GM18858 (cell line): ENCODE measurements around the gene ADAMTS16.

Experiments
- ATAC-seq: cut with Tn5 transposase; IDR thresholded peaks from one replicate; pipeline ENCODE4 v1.9.1; 2021; ENCODE audit not compliant: unreplicated experiment

The ADAMTS16 gene

GRCh38 chr5:5276951-5277517 lies 136.9 kb downstream of the ADAMTS16 start:
- ATAC-seq: no peak

GRCh38 chr5:5278201-5278814 lies 138.2 kb downstream of the ADAMTS16 start:
- ATAC-seq: no peak

GRCh38 chr5:5278815-5279381 lies 138.8 kb downstream of the ADAMTS16 start:
- ATAC-seq: no peak

GRCh38 chr5:5285906-5286305 lies 145.8 kb downstream of the ADAMTS16 start:
- no peak for ATAC-seq

GRCh38 chr5:5287419-5287818 lies 147.3 kb downstream of the ADAMTS16 start:
- no peak for ATAC-seq

DNA sequence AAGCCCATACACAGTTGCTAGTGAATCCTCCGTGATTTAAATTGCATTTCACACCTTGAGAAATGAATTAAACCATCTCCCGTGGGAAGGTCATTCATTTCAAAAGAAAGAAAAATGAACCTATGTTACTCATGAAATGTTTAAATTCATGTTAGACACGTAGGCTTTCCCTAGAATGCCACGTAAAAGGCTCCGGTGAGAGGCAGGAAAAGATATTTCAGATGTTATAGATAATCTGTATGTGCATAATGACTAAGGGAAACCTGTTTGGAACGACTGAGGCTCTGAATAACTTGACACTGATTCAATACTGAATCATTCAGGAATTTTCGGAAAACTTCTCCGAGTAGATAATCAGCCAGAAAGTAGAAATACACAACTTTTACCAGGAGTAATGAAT lies 148.1 kb downstream of the ADAMTS16 start:
- no peak for ATAC-seq

GRCh38 chr5:5289537-5289936 lies 149.4 kb downstream of the ADAMTS16 start:
- ATAC-seq: no peak

- no peak for ATAC-seq
These were observed 150.7 kb downstream of the ADAMTS16 start for GRCh38 chr5:5290674-5291334.

- no peak for ATAC-seq
These were observed 151.2 kb downstream of the ADAMTS16 start for GRCh38 chr5:5291357-5291756.

DNA sequence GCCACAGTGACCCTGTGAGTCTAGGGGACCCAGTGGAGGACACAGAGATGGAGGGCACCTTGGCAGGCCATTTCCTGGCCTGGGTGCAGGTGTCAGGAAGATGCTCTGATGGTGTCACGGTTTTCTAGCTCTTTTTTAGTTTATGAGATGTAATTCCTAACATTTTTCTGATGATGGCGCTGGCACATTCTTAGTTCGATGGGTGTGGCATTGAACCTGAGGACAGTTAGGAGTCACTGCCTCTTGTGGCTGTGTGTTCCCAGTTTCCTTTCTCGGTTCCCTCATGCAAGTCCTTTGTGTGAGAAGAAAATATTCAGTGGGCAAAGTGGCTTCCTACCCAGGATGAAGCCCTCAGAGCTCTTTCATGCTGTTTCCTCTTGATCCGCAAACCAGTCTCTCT lies 152.9 kb downstream of the ADAMTS16 start:
- ATAC-seq: no peak

DNA sequence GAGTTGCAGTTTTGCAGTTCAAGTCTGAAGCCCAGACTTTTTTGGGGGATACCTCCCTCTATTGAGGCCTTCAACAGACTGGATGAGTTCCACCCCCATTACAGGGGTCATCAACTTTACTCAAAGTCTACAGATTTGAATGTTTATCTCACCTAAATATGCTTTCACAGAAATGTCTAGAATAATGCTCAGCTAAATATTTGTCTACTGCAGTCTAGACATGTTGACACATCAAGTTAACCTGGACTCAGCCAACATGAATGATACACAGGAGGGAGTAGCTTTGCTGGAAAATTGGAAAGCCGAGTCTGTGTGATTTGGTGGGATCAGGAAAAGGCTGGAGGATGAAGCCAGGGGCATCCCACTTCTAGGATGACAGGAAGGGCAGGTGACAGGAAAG lies 154.3 kb downstream of the ADAMTS16 start:
- ATAC-seq: no peak

DNA sequence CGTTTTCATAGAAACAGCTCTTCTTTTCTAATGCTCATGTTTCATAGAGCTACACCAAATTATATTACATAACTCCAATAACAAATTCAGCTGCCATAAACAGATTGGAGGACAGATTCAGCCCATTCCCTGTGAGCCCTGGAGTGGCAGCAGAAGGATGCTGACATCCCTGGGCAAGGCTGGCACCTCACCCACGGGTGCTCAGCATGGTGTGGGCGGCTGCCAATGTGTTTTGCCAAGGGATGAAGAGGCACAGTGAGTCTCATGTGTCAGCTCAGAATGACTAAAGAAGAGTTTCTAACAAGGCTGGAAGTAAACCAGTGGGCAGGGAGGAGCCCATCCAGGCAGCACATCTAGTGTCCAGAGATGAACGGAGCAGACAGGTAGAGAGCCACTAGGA lies 155.2 kb downstream of the ADAMTS16 start:
- ATAC-seq: no peak

GRCh38 chr5:5296051-5296450 lies 155.9 kb downstream of the ADAMTS16 start:
- ATAC-seq: no peak

- ATAC-seq: no peak
These were observed 157.4 kb downstream of the ADAMTS16 start for GRCh38 chr5:5297432-5298067.

DNA sequence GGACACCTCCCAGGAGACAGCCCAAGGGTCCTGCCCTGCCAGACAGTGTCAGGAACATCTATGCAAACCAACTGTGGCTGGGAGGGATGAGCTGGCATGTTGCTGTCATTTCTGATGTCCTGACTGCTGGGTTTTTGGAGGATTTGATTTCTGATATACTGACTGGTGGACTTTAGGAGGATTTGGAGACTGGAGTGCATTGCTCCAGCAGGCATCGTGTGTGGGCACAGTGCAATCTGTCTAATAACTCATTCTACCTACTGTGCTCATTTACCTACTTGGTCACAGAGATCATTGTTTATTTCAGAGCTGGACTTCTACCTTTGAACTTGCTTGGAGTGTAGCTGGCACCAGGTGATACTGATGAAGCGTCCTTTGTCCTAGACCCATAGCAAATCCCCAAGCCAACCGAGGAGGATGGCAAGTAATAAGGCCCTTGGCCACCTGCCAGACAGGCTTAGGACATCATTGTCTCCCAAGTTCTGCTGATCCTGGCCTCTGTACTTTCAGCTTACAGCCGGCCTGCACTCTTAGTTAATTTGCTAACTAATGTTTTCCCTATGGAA lies 158.0 kb downstream of the ADAMTS16 start:
- no peak for ATAC-seq

- ATAC-seq: no peak
These were observed 158.9 kb downstream of the ADAMTS16 start for GRCh38 chr5:5298841-5299541.

DNA sequence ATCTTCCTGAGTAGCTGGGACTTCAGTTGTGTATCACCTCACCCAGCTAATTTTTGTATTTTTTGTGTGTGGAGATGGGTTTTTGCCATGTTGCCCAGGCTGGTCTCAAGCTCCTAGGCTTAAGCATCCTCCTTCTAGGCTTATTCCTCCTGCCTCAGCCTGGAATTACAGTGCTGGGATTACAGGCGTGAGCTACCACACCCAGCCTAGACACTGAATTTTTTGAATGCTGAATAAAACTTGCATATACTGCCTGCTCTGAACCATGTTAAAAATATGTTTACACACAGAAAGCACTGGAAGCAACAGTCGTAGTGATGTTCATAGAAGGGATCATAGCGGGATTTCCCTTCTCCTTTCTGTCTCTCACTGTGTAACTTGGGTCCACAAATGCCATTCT lies 161.0 kb downstream of the ADAMTS16 start:
- ATAC-seq: no peak

- no peak for ATAC-seq
These were observed 162.1 kb downstream of the ADAMTS16 start for GRCh38 chr5:5302201-5302600.

DNA sequence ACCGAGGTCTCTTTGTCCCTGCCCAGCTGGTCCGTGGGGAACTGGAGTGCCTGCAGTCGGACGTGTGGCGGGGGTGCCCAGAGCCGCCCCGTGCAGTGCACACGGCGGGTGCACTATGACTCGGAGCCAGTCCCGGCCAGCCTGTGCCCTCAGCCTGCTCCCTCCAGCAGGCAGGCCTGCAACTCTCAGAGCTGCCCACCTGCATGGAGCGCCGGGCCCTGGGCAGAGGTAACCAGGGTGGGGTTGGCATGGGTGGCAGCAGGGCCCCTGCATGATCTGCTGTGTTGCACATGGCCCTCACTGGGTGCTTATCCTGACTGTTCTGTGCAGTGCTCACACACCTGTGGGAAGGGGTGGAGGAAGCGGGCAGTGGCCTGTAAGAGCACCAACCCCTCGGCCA lies 163.1 kb downstream of the ADAMTS16 start:
- no peak for ATAC-seq

DNA sequence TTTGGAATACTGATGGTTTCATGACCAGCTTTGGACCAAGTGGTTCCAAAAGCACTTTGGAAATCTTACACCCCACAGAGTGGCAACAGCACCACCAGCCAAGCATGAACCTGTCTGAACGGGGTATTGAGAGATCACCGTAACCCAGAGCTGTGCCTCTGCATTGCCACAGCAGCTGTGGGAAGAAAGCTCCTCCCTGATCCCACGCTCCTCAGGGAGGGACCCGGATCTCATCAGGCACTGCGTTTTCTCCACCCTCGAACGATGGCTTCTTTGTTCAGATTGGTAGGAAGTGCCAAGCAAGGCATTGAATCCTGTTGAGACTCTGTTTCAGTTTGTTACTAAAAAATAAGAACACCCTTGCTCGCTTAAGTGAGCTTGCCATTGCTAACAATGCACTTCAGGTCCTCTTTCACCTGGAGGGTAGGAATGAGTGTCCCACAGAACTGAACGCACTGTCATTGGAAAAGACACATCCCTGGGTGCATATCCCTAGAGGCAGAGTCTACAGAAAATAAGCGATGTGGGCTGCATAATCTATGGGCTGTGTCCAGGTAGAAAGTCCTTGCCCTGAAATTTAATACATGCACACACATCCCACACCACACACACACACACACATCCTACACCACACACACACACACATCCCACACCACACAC lies 164.4 kb downstream of the ADAMTS16 start:
- no peak for ATAC-seq
